ENCODE data around the gene WDR49.

Gene WDR49

DNA sequence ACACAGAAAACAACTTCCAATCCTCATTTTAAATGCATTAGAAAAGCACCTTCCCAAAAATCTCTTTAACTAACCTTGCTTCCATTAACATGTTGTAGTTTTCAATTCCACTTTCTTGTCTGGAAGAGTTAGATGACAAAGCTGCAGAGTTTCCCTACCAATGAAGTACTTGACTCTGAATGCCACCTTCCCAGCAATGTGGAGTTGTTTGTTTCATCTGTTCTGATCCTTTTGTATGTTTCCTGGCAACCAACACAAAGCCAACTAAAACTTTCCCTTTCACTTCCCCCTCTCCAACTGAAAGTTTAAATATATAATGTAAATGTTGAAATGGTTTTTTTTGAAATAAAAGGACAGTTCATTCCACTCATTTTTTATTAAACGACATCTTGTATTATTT lies at the start of gene WDR49:
Gene WDR49, minus strand, starts transcription at position 183 of the 400 bp plus-strand sequence. CDS start 517 bp downstream, outside the sequence.
- H4K20me1 ChIP-seq (ENCODE audit: insufficient read depth, low read length): no peaks in the 10 kb centered on the region
- no peaks in the 10 kb centered on the region for H3K27me3 ChIP-seq (ENCODE audit: low read depth, low read length)
- no peak within 1 kb of the TSS for H2AFZ ChIP-seq (ENCODE audit: low read depth, low read length)
- H3K9ac ChIP-seq (ENCODE audit: low read length): no peak within 1 kb of the TSS
- H3K9me3 ChIP-seq (ENCODE audit: insufficient read depth, low read length): no peaks in the 10 kb centered on the region
- H3K27ac ChIP-seq (ENCODE audit: low read length): no peak within 1 kb of the TSS
- H3K79me2 ChIP-seq (ENCODE audit: low read length): no peaks in the 10 kb centered on the region
- TF ChIP-seq EZH2phosphoT487 (IDR thresholded peaks at IDR 0.05; ENCODE audit: low read depth) (no peak), CTCF (IDR thresholded peaks at IDR 0.05; ENCODE audit: low read depth, low read length) (no peak)
- H3K4me1 ChIP-seq (ENCODE audit: low read length): 0 out of 2 replicates have a peak, but pooled peaks cover 4% of the 10 kb centered on the region
- no peak within 1 kb of the TSS for H3K4me3 ChIP-seq (ENCODE audit: low read length)
- no peak within 1 kb of the TSS for H3K4me2 ChIP-seq (ENCODE audit: low read length)
- no peaks in the 10 kb centered on the region for H3K36me3 ChIP-seq (replicated peaks; ENCODE audit: low read depth, low read length)

DNA sequence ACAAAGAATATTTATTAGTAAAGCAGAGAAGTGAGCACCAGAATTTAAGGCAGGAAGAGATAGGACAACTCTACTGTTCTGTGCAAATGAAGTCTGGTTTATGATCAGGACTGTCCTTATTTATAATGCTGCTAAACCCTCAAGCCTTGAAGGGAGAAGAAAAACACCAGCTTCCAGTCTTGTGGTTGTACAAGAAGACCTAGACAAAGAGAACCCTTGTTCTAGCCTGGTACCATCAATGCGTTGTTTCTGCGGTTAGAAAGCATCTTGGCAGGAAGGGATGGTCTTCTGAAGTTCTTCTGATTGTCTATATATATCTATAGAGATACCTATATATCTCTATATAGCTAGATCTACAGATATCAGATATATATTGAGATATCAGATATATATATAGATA lies 47.2 kb upstream of the WDR49 start:
- peaks cover 13% of the 10 kb centered on the region for H3K36me3 ChIP-seq (replicated peaks; ENCODE audit: low read depth, low read length)
- no peaks in the 10 kb centered on the region for H3K79me2 ChIP-seq (ENCODE audit: low read length)
- H3K4me1 ChIP-seq (ENCODE audit: low read length): no peaks in the 10 kb centered on the region

GRCh38 chr3:167700046-167700445 lies 46.3 kb upstream of the WDR49 start:
- Histone ChIP-seq H3K27ac (ENCODE audit: low read length) (no peak overlapping the region), H3K4me1 (ENCODE audit: low read length) (no peaks in the 10 kb centered on the region), H4K20me1 (ENCODE audit: insufficient read depth, low read length) (peaks cover under 1% of the 10 kb centered on the region; the same call in 1 of the 2 replicates), H3K79me2 (ENCODE audit: low read length) (no peaks in the 10 kb centered on the region), H3K27me3 (ENCODE audit: low read depth, low read length) (no peaks in the 10 kb centered on the region), H3K4me3 (ENCODE audit: low read length) (no peak overlapping the region), H3K36me3 (replicated peaks; ENCODE audit: low read depth, low read length) (peaks cover 19% of the 10 kb centered on the region), H3K4me2 (ENCODE audit: low read length) (no peak overlapping the region), H3K9ac (ENCODE audit: low read length) (no peak overlapping the region), H2AFZ (ENCODE audit: low read depth, low read length) (no peak overlapping the region), H3K9me3 (ENCODE audit: insufficient read depth, low read length) (no peaks in the 10 kb centered on the region)
- TF ChIP-seq EZH2phosphoT487 (IDR thresholded peaks at IDR 0.05; ENCODE audit: low read depth): no peak
- no peak for TF ChIP-seq CTCF (IDR thresholded peaks at IDR 0.05; ENCODE audit: low read depth, low read length)

More for the DNA sequence above, 47.2 kb upstream of the WDR49 start:
- no peak for TF ChIP-seq EZH2phosphoT487 (IDR thresholded peaks at IDR 0.05; ENCODE audit: low read depth)
- TF ChIP-seq CTCF (IDR thresholded peaks at IDR 0.05; ENCODE audit: low read depth, low read length): no peak
- H3K27me3 ChIP-seq (ENCODE audit: low read depth, low read length): no peaks in the 10 kb centered on the region
- H3K4me2 ChIP-seq (ENCODE audit: low read length): no peak overlapping the region
- no peaks in the 10 kb centered on the region for H3K9me3 ChIP-seq (ENCODE audit: insufficient read depth, low read length)
- peaks cover 1% of the 10 kb centered on the region; the same call in 1 of the 2 replicates for H4K20me1 ChIP-seq (ENCODE audit: insufficient read depth, low read length)
- no peak overlapping the region for H3K9ac ChIP-seq (ENCODE audit: low read length)
- H3K4me3 ChIP-seq (ENCODE audit: low read length): no peak overlapping the region
- H3K27ac ChIP-seq (ENCODE audit: low read length): no peak overlapping the region
- H2AFZ ChIP-seq (ENCODE audit: low read depth, low read length): no peak overlapping the region

DNA sequence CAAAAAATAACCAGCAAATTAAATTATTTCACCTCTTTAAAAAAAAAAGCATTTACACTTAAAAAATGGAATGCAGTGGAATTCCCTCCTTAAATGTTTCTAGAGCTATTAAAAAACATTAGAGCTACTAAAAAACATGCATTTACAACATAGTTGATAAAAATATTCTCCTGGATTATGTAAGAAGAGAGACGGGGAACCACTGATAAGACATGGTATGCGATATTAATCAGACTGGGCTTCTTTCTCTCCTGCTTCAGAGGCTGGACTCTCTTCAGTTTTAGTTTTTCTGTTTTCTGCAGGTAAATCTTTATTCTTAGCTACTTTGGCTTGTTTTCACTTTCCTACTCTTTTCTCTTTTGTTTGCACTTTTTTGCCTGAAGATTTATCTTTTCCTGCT lies 40.4 kb upstream of the WDR49 start:
- H3K36me3 ChIP-seq (replicated peaks; ENCODE audit: low read depth, low read length): peaks cover 29% of the 10 kb centered on the region

More for the DNA sequence above, 40.4 kb upstream of the WDR49 start:
- TF ChIP-seq EZH2phosphoT487 (IDR thresholded peaks at IDR 0.05; ENCODE audit: low read depth): no peak
- TF ChIP-seq CTCF (IDR thresholded peaks at IDR 0.05; ENCODE audit: low read depth, low read length): no peak
- H3K4me3 ChIP-seq (ENCODE audit: low read length): no peak overlapping the region
- no peak overlapping the region for H3K27ac ChIP-seq (ENCODE audit: low read length)
- H2AFZ ChIP-seq (ENCODE audit: low read depth, low read length): no peak overlapping the region
- peaks cover 20% of the 10 kb centered on the region for H3K4me1 ChIP-seq (ENCODE audit: low read length)
- no peaks in the 10 kb centered on the region for H3K27me3 ChIP-seq (ENCODE audit: low read depth, low read length)
- no peaks in the 10 kb centered on the region for H3K79me2 ChIP-seq (ENCODE audit: low read length)
- H3K9me3 ChIP-seq (ENCODE audit: insufficient read depth, low read length): no peaks in the 10 kb centered on the region
- H3K4me2 ChIP-seq (ENCODE audit: low read length): no peak overlapping the region
- H4K20me1 ChIP-seq (ENCODE audit: insufficient read depth, low read length): peaks cover 44% of the 10 kb centered on the region
- H3K9ac ChIP-seq (ENCODE audit: low read length): no peak overlapping the region
